ENCODE results near the gene NOS2. TPM values are rescaled to one million over a fixed set of nuclear protein-coding genes. Genes with fewer than 3 reads are reported as not detected.

Gene NOS2
- total RNA-seq, 1 experiment from 2014 or later = 0.35 TPM

- H2BK120ac ChIP-seq (ENCODE audit: low read depth, low read length, poor library complexity, severe bottlenecking) = no peak overlapping the region
- H2BK5ac ChIP-seq (ENCODE audit: insufficient read length, low read length) = no peak overlapping the region
- no peaks in the 10 kb centered on the region for H3K23me2 ChIP-seq (ENCODE audit: insufficient read length, low read depth, low read length, poor library complexity, severe bottlenecking)
- H3K79me2 ChIP-seq (ENCODE audit: insufficient read depth, low read length) = no peaks in the 10 kb centered on the region
- no peak overlapping the region for H2BK15ac ChIP-seq (ENCODE audit: low read depth, low read length)
- no peaks in the 10 kb centered on the region for H3K79me1 ChIP-seq (ENCODE audit: insufficient read depth, low read depth, low read length, poor library complexity, severe bottlenecking)
- H3K4me3 Mint-ChIP-seq = no peak overlapping the region
- H3K4me1 ChIP-seq (ENCODE audit: insufficient read depth, low read length) = no peaks in the 10 kb centered on the region; the same call in 1 of the 2 replicates
- H3K9me3 Mint-ChIP-seq = peaks cover 4 to 9% of the 10 kb centered on the region in 2 experiments
- H3K36me3 Mint-ChIP-seq (ENCODE audit: insufficient read depth in 1 of 3, low read depth in 3 of 3) = peaks cover 0 to 5% (median 4%) of the 10 kb centered on the region in 3 experiments; a peak in 4 of 7 replicates
- H2BK12ac ChIP-seq (ENCODE audit: insufficient read length, low read depth, low read length) = no peak overlapping the region
- no peak overlapping the region for H3K27ac ChIP-seq (ENCODE audit: insufficient read length, low read depth, low read length)
- H2BK20ac ChIP-seq (ENCODE audit: low read depth, low read length, poor library complexity, severe bottlenecking) = no peak overlapping the region
- no peaks in the 10 kb centered on the region for H3K27me3 Mint-ChIP-seq (ENCODE audit: low read depth)
- no peak overlapping the region for H4K91ac ChIP-seq (ENCODE audit: insufficient read length, low read depth, low read length)
- no peak overlapping the region for H3K56ac ChIP-seq (ENCODE audit: insufficient read length, low read depth, low read length)
- H3T11ph ChIP-seq (ENCODE audit: low read length) = no peak overlapping the region
- H3K9me3 ChIP-seq (ENCODE audit: control insufficient read depth, low read depth, low read length) = no peaks in the 10 kb centered on the region
- H3K27me3 ChIP-seq (ENCODE audit: insufficient read depth, low read length) = no peaks in the 10 kb centered on the region
- no peak overlapping the region for H3K4me2 ChIP-seq (ENCODE audit: insufficient read depth, insufficient read length, low read length)
- H2AFZ ChIP-seq (ENCODE audit: low read length) = no peak overlapping the region
- H4K5ac ChIP-seq (ENCODE audit: insufficient read length, low read depth, low read length) = no peak overlapping the region
- H3K4me1 Mint-ChIP-seq = peaks cover 0 to 3% of the 10 kb centered on the region in 2 experiments; a peak in 2 of 4 replicates
- H3K14ac ChIP-seq (ENCODE audit: insufficient read depth, low read length) = no peak overlapping the region
- H3K27ac Mint-ChIP-seq = no peak overlapping the region
- no peak overlapping the region for H4K8ac ChIP-seq (replicated peaks; ENCODE audit: insufficient read length, low read depth, low read length)
- no peak for TF ChIP-seq CTCF (conservative IDR thresholded peaks at IDR 0.05)
- no peaks in the 10 kb centered on the region for H4K20me1 ChIP-seq (ENCODE audit: control insufficient read depth, insufficient read depth, insufficient read length)
- H3K9ac ChIP-seq (ENCODE audit: extremely low read depth, insufficient read length, low read length) = no peak overlapping the region
- H3K23ac ChIP-seq (ENCODE audit: insufficient read length, low read depth, low read length) = no peak overlapping the region
- no peak for DNase-seq
- H3K4ac ChIP-seq (ENCODE audit: low read depth, low read length) = no peak overlapping the region
- H2AK5ac ChIP-seq (ENCODE audit: insufficient read length, low read length) = no peak overlapping the region
- H3K18ac ChIP-seq (ENCODE audit: insufficient read length, low read depth, low read length) = no peak overlapping the region
Measured at GRCh38 chr17:27836651-27837050, 36.3 kb upstream of the NOS2 start.

Measured in H9 (cell line).